Dedifferentiated amniotic fluid mesenchymal stem cell (primary cell): Measurements from ENCODE around the gene TENM4.

Source experiments
- DNase-seq: peaks from one replicate; pipeline ENCODE4 v3.0.0-alpha.2; 2016; ENCODE audit errors: extremely low spot score

TENM4 gene

DNA sequence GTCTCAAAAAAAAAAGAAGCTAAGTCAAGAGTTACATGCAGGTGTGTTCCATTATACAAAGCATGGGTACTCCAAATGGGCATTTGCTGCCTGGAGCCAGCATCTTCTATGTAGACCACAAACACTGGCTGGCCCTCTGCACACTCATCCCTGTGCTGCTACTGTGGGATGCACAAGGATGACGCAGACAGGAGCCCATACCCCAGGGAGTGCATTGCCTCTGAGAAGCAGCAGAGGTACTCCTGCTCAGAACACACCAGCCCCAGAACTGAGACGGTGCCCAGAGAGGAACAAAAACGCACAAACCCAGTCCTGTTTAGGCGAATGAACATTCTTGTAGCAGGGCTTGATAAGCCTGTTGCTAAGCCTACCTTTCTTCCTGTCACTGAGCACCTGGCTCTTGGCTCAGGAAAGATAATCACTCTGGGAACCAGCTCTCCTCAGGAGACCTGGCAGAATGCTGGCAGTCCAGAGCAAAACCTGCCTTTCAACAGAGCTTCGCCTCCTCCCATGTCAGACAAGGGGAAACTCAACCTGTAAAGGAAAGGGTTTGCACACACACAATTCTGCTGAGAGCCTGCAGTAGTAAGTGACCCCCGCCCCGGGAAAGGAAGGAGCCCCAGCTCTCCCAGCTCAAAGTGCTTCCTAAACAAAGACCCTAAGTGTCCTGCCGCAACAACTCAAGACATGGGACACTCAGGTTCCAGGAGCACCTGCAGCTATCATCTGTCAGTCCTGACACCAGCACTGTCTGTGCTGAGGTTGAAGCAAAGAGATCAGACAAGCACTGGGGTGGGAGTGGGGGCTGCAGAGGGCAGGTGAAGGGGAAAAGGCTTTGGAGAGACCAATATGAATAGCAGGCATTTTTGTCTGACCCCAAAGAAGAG, 145.7 kb downstream of the TENM4 start:
- DNase-seq, result no peak

- no peak for DNase-seq
Measured at GRCh38 chr11:79291948-79292347, 148.9 kb downstream of the TENM4 start.

DNA sequence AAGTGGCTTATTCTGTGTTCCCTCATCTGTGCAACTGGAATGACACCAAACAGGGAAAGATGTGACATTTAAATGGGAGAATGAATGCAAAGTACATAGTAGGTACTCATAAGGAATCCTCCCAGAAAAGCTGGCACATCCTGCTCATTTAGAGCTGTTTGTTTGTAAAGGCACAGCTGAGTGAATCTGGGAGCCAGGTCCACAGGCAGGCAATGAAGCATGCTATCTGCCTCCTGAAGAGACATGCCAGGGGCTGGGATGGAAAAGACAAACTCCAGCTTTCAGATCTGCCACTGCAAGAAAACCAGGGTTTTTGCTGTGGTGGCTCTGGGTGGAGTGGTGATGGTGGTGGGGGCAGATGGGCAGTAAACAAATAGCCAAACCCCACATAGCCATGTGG, 150.1 kb downstream of the TENM4 start:
- DNase-seq, result no peak

- DNase-seq, result no peak
Measured at GRCh38 chr11:79287952-79288351, 152.9 kb downstream of the TENM4 start.

DNA sequence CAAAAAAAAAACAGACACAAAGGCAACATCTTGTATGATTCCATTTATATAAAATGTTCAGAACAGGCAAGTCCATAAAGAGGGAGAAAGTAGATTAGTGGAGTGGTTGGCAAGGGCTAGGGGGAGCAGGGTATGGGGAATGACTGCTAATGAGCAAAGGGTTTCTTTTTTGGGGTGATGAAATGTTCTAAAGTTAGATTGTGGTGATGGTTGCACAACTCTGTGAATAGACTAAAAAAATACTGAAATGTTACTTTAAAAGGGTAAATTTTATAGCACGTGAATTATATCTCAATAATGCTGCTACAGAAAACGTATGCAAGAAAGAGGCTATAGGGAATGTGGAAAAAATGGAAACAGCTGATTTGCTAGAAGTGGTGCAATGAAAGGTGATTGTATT, 155.1 kb downstream of the TENM4 start:
- no peak for DNase-seq

GRCh38 chr11:79276736-79277325, 164.0 kb downstream of the TENM4 start:
- DNase-seq, result no peak

GRCh38 chr11:79274636-79275331, 166.0 kb downstream of the TENM4 start:
- DNase-seq, result peak; percentile 34

GRCh38 chr11:79273781-79274180, 167.0 kb downstream of the TENM4 start:
- no peak for DNase-seq

GRCh38 chr11:79269611-79270307, 171.1 kb downstream of the TENM4 start:
- DNase-seq, result no peak

- no peak for DNase-seq
Measured at GRCh38 chr11:79266396-79266795, 174.4 kb downstream of the TENM4 start.

DNA sequence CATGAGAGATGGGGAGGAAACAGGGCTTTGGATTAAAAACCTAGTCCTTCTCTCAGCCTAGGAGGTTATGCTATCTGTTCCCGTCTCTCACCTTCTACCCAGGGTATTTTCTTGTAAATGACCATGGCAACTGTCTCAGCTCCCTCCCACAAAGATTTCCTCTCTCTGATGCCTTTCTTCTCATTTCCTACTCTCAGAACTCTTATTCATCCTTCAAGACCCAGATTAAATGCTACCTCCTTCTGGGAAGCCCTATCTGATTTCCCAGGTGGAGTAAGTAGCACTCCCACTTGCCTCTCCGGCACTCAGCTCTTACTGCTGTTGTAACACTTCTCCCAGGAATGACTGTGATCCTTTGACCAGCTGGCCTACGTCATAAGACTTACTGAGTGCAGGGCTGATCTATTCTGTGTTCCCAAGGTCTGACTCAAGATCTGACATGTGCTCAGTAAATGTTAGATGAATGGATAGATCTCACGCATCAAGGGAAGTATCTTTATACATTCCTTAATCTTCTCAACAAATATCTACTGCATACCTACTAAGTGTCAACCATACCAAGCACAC, 175.0 kb downstream of the TENM4 start:
- no peak for DNase-seq

- DNase-seq, result no peak
Measured at GRCh38 chr11:79264284-79264683, 176.5 kb downstream of the TENM4 start.

GRCh38 chr11:79263001-79263400, 177.8 kb downstream of the TENM4 start:
- no peak for DNase-seq

GRCh38 chr11:79262221-79262620, 178.6 kb downstream of the TENM4 start:
- DNase-seq, result no peak

DNA sequence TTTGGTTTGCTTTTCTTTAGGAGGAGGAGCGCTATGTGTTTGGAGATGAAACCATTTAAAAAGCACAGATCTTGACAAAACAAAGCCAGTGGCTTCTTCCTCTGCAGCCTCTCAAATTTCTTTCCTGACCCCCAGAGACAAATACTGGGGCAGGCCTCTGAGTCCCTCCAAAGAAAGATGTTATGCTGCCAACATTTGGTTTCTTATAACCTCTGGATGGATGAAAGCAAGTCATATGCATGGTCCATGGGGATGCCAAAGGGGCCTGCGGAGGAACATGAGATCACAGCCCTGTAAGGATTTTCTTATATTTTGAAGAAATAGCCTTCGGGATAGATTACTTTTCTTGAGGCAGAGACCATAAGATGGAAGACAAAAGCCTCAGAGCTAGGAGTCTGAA, 179.1 kb downstream of the TENM4 start:
- no peak for DNase-seq

- no peak for DNase-seq
Measured at GRCh38 chr11:79259800-79260199, 181.0 kb downstream of the TENM4 start.

GRCh38 chr11:79258576-79258975, 182.3 kb downstream of the TENM4 start:
- no peak for DNase-seq

DNA sequence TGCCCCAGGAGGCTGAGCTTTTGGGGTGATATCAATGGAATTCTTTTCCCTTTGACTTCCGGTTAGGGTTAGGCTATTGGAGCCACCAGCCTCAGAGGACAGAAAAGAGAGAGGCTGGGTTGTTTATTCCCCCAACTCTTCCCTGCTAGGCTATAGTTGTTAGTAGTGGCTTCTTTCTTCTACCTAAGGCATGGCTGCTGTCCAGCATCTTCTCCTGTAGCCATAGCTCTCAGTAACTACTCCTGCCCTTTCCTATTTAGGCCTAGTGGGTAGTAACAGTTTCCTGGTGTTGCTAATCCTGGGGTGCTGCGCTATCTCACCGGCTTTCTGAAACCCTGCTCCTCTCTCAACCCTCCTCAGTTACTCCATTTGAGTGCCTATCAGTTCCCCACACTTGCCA, 184.9 kb downstream of the TENM4 start:
- DNase-seq, result no peak

GRCh38 chr11:79253280-79253679, 187.6 kb downstream of the TENM4 start:
- no peak for DNase-seq

DNA sequence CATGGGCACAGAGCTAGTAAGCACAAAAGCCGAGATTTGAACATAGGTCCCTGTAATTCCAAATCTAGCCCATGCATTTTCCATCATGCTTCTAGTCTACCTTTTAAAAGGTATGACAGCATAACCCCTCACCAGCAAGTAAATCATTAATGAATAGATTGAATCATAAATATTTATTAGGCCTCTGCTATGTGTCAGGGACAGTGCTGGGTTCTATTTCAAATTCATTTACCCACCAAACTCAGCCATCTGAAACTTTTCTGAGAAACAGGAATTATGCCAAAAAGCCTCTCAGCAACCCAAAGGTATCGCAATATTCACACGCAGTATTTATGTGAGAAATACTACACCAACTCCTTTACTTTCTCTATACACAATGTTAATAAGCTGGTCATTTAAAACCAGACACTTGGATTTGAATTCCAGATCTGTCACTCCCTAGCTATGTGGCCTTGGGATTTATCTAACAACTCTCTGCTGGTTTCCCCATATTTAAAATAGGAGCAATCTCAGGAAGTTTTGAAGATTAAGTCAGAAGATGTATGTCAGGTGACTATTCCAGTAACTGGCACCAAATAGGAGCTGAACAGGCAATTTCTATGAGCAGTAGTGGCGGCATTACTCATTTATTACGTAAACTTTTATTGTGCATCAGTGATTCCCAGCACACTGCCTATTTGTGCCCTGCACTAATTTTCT, 191.4 kb downstream of the TENM4 start:
- no peak for DNase-seq

DNA sequence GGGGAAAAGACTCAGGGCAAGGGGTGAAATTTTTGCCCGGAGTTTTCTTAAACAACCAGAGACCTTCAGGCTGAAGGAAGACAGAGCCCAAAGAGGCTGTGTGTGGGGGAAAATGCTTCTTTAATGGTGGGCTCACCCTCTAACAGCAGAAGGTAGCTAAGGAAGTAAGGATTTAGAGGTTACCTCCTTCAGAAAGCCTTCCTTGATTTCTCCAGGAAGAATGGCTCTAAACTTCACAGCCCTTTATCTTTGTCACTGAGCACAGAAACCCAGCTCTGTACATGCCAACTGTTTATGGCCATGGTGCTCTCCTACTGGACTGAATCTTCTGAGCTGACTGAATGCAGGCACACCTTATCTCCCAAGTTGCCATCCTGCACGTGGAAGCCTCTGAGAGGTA, 196.0 kb downstream of the TENM4 start:
- no peak for DNase-seq
